ENCODE data around the gene MAPRE2.

- TF ChIP-seq CTCF (conservative IDR thresholded peaks at IDR 0.05), result no peak
- no peak for TF ChIP-seq EZH2 (IDR thresholded peaks at IDR 0.05; ENCODE audit: low read depth)
Observed at GRCh38 chr18:35027206-35027605, 14.0 kb upstream of the MAPRE2 start.

Measured in PC-9 (cell line).